HL-60 (cell line): Measurements from ENCODE around the gene KLHL3.

ENCODE experiments used
- CTCF ChIP-seq: IDR thresholded peaks from one replicate; pipeline ENCODE4 v1.5.1; 2011; ENCODE audit warnings: low read length, control low read depth, inconsistent platforms; ENCODE audit not compliant: insufficient read depth
- REST ChIP-seq: IDR thresholded peaks from 2 replicates; pipeline ENCODE4 v1.6.1; 2012; ENCODE audit warnings: low read depth; ENCODE audit not compliant: insufficient replicate concordance

- TF ChIP-seq CTCF = no peak
- TF ChIP-seq REST = no peak
Observed at GRCh38 chr5:137600721-137601360, 135.0 kb downstream of the KLHL3 start.
